HG03575 (cell line): Measurements from ENCODE around the gene COL27A1.

ENCODE experiments used
- ATAC-seq: cut with Tn5 transposase; IDR thresholded peaks from one replicate; pipeline ENCODE4 v1.9.1; 2021; ENCODE audit not compliant: unreplicated experiment, insufficient number of reproducible peaks, low FRiP score; ENCODE audit errors: extremely low read depth

The COL27A1 gene

GRCh38 chr9:114336699-114337395 lies 181.5 kb downstream of the COL27A1 start:
- ATAC-seq, result no peak

GRCh38 chr9:114338187-114338586 lies 182.8 kb downstream of the COL27A1 start:
- ATAC-seq, result no peak

DNA sequence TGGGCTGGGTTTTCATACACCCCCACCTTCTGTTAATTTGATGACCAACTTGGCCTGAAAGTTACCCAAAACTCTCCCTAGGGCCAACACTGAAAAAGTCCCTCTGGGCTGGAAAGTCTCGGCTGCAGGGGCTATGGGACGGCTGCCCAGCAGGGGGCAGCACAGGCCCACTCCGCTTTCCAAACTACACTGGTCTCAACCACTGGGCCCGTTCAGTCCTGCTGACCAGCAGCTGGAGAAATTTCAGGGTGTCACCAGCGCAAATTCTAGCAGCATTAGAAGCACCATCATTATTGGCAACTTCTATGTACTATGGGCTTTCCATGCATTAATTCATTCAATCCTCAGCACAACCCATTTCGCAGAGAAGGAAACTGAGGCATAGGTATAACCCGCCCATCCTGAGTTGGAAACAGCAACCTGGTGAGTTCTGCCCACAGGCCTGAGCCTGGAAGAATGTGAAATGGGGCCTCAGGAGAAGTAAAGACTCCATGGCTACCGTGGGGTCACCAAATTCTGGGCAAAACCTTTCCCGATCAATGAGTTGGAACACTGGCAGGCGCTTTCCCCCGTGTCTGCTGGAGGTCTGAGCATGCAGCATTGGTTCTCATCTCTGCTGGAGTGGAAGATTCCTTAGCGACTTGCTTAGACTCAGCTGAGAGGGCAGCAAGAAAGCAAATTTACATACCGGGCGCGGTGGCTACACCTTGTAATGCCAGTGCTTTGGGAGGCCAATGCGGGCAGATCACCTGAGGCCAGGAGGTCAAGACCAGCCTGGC lies 184.0 kb downstream of the COL27A1 start:
- ATAC-seq, result no peak

DNA sequence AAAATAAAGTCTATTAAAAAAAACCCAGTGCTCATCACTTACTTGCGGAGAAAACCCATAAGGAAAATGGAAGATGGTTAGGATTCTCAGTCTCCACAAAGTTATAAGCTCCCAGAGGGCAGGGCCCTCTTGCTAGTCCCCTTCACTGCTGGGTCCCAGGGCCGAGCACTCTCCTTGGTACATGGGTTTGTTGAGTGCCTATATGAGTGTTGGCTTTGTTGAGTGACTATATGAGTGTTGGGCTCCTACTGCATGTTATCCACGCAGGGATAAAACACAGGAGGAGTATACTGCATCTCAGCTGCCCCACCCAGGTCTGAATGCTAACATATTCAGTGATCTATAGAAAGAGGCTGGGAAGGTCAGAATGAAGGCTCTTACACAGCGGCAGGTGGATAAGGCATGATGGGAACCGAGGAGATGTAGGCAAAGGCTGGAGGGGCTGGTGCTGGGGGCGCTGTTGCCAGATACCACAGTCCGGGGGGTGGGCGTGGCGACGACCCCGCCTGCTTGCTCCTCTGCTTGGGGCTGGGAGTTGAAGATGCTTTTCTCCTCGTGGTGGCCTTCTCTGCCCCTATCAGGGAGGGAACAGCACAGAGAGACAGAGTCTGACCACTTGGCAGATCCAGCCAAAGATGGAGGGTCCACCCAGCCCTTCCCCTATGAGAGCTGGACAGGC lies 186.0 kb downstream of the COL27A1 start:
- ATAC-seq, result no peak

DNA sequence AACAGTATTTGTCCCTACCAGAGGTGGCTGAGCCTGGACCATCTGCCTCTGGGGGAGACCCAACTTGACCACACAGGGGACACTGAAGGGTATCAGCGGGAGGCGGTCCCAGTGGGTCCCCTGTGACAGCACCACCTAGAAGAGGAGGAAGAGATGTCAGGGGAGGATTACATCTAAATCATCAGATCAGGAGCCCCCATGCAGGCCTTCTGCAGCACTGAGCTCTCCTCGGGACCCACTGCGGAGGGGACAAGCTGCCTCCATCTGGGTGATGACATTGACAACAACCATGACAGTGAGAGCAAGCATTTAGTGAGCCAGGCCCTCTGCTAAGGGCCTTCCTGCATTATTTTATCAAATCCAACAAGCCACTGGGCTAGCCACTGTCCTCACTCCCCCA lies 186.7 kb downstream of the COL27A1 start:
- no peak for ATAC-seq

GRCh38 chr9:114342755-114343440 lies 187.6 kb downstream of the COL27A1 start:
- ATAC-seq, result no peak

DNA sequence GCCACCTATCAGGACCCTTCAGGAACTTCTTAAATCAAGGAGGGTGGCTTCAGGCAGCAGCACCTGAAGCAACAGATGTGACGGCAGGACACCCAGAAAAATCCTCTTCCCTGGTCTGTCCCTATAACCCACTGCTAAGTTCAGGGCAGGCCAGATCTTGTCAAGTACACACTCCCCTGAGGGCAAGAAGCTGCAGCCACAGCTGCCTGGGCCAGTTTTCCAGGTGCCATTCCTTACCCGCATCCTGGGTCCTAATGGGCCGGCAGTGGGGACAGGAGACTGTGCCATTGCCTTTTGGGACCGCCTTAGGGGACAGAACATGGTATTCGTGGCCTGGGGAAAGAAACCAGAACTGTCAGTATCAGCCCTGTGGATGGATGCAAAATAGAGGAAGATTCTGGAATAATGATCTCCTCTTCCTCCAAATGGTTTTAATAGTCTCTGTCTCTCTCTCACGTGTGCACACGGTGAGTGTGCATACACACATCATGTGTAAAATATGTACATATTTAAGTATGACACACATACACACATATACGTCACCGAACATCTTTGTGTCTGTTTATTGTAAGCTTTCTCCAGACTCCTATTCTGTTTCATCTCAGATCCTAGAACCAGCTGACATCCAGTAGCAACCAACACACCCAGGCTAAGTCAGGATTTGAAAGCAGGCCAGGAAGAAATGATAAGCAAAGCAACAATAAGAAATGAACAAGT lies 188.3 kb downstream of the COL27A1 start:
- no peak for ATAC-seq

DNA sequence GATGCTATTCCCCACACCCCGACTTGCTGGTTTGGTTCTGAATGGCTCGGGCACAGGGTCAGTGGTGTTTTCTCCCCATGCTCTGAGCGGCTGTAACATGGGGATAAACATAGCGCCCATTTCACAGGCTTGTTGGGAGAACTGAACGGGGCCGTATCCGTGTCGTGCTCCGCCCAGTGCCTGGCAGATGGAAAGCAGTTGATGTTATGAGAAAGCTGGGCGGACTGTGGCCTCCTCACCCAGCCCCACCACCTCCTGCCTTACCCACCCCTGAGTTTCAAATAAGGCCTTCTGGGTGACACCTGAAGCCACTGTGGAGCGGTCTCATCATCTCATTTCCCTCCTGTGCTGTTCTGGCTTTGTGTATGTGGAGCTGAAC lies 188.8 kb downstream of the COL27A1 start:
- ATAC-seq, result no peak

GRCh38 chr9:114344692-114345091 lies 189.4 kb downstream of the COL27A1 start:
- no peak for ATAC-seq

- ATAC-seq, result no peak
Observed at GRCh38 chr9:114345493-114346065, 190.2 kb downstream of the COL27A1 start.

DNA sequence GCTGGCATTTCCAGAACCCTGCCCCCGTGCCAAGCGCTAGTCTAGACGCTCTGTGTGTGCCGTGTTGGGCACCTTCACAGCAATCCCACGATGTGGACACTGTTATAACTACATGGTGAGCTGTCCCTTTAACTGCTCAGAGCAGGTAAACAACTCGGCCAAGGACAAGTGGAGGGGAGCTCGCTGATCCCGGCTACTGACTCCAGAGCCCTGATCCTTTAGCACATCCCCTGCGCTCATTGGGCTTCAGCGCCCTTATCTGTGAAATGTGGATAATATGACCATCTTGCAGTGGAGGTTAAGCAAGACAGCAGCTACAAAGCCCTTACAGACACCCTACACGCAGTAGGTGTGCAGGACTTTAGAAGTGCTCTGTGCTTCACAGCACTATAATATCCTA lies 190.8 kb downstream of the COL27A1 start:
- no peak for ATAC-seq

DNA sequence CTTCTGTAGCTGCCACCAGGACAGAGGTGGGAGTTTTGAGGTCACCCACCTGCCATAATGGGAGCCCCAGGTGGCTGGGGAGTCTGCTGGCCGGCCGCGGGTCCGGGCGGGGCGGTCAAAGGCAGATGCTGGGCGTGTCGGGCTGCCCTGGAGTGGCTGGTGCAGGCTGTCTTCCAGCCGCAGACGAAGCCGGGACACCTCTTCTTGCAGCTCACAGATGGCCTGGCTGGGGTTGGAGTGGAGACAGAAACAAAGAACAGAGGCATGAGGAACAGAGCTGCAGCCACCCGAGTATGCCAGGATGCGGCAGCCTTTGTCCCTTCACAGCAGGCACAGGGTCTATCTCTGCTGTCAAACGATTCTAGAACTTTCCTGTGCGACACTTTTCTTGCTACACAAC lies 192.3 kb downstream of the COL27A1 start:
- no peak for ATAC-seq

DNA sequence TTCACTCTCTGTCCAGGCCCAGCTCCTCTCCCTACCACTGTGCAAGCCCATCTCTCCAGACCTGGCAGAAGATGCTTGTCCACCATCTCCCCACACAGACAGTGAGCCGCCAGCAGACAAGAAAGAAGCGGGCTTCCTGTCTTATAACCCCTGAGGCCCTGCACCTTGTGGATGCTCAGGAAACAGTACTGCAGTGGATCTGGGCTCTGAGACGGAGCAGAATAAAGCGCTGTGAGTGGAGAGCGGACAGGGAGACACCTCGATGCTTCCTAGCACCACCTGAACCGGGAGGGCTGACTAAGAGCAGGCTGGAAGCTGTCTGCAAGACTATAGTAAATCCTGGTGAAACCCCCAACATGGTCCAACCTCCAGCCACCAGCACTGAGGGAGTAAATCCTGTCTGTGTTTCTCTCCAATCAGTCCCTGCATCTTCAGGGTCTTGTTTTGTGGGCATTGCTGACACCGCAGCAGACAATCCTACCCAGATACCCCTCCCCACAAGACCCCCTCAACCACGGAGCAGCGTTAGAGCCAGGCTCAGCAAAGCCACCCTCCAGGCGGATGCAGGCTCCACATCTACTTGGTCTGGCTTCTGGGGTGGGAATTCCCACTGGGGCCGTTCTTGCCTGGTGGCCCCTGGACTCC lies 193.0 kb downstream of the COL27A1 start:
- no peak for ATAC-seq

DNA sequence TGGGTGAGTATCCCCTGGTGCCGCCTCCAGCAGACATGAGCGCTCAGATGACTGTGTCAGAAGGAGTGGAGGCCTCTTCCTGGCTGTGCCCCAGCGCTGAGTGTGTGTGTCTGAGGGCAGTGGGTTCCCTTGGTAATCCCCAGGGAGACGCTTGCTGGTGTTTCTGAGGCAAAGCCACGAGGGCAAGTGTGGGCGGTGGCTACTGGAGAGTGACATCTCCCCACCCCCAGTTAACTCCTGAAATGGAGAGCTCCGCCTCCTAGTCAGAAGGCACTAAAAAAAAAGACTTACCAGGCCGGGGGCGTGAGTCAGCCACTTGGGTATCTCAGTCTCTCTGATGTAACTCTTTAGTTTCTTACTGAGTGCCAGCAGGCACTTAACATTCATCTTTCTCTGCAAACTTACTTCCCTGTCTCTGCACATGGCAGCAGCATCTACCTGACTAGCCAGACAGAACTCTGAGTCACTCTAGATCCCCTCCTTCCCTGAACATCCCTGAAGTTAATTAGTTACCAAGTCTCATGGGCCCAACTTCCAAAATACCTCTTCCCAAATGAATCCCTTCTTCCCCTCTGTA lies 193.7 kb downstream of the COL27A1 start:
- peak; percentile 84 for ATAC-seq

DNA sequence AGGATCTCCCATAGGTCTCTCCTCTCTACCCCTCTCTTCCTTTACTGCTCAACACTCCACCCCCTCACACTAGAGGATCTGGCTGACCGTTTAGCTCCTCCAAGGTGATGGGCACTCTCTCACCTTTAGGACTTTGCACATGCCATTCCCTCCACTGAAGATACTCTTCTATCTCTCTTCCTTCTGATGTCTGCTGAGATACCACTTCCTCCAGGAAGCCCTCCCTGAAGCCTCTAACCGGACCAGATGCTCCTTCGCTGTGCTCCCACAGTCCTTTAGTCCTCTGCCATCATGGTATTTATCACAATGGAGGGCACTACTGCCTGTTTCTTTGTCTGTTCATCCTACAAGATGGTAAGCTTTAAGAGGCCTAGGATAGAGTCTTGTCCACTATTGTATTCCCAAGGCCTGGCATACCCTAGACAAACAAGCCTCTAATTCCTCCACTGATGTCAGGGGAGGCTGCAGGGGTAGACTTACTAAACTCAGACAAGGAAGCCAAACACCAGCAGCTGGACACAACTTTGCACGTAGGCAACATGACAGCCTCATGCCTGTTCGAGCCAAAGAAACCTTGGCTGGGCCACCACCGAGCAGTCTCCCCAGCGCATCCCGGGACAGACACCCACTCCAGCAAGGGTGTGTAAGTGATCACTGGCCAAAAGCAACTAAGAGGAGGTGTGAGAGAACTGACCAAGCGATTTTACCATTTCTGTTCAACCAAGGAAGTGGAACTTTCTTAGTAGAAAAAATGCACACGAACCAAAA lies 194.6 kb downstream of the COL27A1 start:
- ATAC-seq, result no peak

GRCh38 chr9:114350636-114351401 lies 195.5 kb downstream of the COL27A1 start:
- ATAC-seq, result no peak
